Stimulated activated CD8-positive, alpha-beta memory T cell treated with anti-CD3 and anti-CD28 coated beads, Interleukin-4, amount 100 ng/mL, for 24 hours (primary cell): ENCODE data around the gene OTOF.

Source experiments
- DNase-seq: peaks from one replicate; pipeline ENCODE4 v3.0.0-alpha.2; 2020; ENCODE audit warnings: low read depth

Gene OTOF

GRCh38 chr2:26500406-26500805 lies 22.5 kb upstream of the OTOF start:
- no peak for DNase-seq

- DNase-seq: no peak
These were observed 17.9 kb upstream of the OTOF start for GRCh38 chr2:26495705-26496297.

- no peak for DNase-seq
These were observed 17.0 kb upstream of the OTOF start for GRCh38 chr2:26494891-26495290.

GRCh38 chr2:26494199-26494598 lies 16.3 kb upstream of the OTOF start:
- DNase-seq: no peak

DNA sequence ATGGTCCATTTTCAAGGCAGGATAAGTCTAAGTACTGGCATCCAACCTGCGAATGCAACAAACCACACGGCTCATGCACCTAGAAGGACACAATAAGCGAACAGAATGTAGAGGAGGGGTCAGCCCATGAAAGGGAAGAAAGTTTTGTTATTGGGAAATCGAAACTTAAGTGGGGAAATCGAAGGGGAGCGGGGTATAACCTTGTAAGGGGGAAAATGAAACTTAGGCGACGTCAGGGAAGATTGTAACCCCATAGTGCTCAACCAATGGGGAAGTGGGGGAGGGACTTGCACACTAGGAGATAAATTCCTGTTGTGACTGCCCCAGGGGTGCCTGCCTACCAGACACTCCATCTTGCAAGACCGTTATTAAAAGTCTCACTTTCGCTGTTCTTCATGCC lies 15.6 kb upstream of the OTOF start:
- no peak for DNase-seq

DNA sequence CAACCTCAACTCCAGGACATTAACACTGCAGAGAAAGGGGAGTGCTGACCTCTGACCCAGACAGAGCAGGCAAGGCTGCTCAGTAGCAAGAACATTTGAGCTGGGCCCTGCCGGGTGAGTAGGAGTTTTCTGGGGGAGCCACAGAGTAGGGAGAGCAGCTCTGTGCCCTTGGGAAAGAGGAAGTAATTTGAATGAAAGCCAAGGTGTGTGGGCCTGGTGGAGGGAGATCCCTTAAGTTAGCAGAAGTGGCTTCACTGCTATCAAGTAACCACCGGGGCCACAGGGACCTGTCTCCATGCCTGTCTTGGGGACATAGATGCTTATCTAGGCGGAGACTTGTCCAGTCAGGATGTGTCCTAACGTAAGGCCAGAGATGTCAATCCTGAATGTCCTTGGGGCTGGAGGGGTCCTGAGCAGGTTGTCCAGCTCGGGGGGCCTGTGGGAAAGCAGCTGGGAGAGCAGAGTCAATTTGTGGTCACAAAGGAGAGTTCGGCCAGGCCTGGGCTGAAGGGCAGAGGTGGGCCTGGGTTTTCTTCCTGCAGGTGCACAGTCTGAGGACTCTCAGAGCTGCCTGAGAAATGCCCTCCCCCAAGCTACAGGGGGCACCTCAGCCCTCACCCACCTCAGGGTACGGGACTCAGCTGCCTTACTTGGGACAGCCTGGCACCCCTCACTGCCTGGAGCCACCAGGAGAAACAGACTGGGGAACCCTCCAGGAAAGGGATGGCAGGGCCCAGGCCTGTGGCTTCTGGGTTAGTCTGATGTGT lies 15.0 kb upstream of the OTOF start:
- no peak for DNase-seq

DNA sequence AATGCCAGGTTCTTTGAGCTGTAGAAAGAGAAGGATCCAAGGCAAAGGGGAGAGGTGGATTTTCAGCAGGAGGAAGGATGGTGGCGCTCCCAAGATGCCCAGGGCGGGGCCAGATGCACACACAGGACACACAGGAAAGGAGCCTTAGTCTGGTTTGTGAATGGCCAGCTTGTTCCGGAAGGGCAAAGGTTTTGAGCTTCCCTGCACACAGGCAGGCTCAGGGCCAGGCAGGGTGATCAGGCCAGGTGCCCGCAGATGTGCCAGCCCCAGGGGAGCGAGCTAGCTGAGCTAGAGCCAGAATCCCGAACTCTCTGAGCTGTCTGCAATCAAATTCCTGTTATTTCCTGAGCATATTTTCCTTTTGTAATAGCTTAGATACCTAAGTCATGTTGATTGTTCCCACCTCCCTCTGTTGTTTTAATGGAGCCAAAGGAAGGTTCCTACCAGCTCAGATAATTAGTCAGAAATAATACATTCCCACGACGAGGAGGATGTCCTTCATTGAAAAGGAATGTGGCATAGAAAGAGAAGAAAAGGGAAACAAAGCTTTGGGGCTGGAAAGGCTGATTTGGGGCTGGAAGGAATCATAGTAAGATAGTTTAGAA lies 13.7 kb upstream of the OTOF start:
- DNase-seq: no peak

DNA sequence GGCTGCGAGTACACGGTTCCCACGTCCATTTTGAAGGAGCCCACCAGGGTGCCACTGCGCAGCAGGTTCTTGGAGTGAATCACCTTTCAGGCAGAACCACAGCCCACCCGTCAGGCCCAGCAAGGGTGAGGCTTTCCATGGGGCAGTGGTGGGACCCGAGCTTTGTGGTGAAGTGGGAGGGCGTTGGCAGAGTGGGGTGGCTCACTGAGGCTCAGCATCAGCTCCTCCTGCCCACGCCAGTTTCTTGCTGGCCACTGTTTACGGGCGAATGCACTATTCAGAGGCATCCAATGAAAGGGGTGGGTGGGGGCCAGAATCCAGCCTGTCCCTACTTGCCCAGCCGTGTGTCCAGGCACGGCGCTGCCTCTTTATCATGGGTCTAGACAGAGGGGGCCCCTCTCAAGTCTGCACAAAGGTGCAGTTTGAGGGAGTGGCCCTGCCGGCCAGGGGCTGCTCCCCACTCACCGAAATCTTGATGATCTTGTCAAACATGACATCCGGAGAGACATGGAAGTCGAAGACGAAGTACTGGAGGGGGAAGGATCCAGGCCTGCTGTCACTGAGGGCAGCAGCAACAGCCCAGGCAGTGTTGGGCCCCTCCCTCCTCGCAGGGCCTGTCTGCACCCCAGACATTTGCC lies 11.4 kb upstream of the OTOF start:
- no peak for DNase-seq

DNA sequence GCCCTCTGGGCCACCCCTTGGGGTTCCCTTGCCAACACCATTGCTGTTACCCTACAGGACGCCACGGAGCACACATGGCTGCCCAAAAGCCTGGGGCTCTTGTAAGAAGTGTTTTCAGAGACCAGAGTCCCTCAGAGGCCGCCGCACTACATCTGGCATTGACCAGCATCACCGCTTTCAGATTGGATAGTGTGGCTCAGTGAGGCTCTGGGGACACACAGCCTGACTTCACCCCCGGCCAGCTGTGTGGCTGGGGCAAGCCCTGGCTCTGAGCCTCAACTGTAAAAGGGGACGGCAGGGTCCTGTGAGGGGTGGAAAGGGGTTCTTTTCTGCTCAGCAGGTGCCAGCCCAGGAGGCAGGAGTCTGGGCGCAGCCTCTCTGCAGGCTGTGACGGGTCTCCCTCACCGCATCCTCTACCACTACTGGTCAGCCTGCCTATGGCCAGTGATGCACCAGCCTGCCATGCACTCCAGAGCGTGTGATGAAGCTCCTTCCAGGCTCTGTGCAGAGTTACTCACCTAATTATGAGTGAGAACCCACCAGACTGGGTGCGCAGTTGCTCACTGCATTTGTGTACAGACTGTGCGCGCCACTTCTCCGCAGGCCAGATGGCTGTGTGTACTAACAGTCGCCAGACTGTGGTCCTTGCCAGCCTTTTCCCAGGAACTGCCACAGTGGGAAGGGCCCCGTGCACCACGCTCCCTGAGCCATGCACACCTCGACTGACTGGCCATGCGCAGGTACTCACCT lies 10.7 kb upstream of the OTOF start:
- no peak for DNase-seq

GRCh38 chr2:26487192-26487591 lies 9.3 kb upstream of the OTOF start:
- DNase-seq: no peak

DNA sequence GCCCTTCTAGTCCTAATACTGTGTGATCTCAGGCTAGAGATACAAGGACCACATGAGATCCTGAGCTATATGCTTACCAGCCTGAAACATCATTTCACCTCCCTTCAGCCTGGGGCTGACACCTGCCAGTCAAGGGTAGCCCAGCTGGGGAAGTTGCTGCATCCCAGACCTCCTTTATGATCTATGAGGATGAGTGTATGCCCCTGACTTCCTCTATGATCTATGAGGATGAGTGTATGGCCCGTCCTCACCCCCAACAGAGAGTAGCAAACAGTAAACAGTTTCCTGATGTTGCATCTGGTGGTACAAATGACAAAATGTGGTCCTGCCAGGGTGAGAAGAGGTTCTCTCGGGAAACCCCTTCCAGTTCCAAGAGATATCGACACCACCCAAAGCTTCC lies 8.9 kb upstream of the OTOF start:
- no peak for DNase-seq

DNA sequence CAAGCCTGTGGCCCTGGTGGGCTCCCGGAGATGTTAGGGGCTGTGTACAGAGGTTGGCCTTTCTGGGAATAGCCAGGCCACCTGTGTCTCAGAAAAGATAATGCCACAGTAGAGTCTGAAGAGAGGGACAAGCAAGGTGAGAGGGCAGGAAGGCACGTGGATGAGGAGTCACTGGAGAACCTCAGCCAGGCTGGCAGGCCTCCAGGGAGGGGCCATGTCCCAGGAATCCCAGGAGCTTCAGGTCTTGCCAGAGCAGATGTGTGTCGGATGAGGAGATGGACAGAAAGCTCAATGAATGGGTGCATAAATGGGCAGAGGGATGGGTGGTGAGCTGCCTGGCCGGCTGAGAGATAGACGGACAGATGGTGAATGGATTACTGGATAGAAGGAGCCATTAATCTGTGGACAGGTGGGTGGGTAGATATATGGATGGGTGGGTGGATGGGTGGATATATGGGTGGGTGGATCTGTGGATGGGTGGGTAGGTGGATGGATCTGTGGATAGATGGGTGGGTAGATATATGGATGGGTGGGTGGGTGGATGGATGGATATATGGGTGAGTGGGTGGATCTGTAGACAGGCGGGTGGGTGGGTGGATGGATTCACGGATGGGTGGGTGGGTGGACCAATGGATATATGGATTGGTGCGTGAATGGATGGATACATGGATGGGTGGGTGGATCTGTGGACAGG lies 7.9 kb upstream of the OTOF start:
- no peak for DNase-seq

DNA sequence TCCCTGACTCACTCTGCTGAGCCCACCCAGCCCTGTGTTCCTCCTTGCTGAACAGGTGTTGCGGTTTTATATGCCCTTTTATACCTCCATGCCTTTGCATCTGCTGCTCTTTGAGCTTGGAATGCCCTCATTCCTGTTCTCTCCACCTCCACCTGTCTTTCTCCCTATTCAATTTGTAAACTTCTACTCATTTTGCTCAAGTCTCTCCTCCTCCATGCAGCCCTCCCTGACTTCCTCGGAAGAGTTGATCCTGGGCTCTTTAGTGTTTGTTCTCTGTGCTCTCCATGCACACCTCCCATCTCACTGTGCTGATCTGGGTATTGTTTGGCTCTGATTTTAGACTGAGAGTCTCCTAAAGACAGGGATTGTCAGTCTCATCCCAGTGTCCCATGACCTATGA lies 7.2 kb upstream of the OTOF start:
- DNase-seq: no peak

- no peak for DNase-seq
These were observed 6.7 kb upstream of the OTOF start for GRCh38 chr2:26484579-26484978.

DNA sequence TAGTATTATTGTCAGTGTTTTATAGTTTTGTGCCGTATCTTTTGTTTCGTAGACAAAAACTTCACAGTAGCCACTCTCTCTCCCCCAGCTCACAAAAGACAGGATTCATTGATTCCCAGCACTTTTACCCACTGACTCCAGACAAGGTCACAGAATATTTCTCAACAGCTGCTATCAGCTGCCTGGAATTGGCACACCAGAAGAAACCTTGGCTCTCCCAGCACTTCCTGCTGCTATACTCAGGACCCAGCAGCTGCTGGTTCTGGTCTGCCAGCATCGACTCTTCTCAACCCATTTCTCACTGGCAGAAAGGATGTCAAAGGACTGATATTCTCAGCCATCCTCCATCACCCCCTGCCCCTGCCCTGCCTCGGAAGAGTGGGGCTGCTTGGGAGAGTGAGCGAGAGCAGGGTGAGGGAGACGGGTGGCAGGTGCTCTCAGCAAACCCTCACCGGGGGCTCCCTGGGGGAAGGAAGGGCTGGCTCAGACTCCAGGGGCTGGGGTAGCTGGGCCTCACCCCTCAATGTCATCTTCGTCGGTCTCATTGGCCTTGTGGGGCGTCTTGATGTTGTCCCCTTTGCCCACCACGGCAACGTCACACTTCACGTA lies 6.1 kb upstream of the OTOF start:
- no peak for DNase-seq

GRCh38 chr2:26483516-26483915 lies 5.6 kb upstream of the OTOF start:
- DNase-seq: no peak

GRCh38 chr2:26483027-26483326 lies 5.1 kb upstream of the OTOF start:
- DNase-seq: no peak

GRCh38 chr2:26482211-26483026 lies 4.5 kb upstream of the OTOF start:
- DNase-seq: no peak

DNA sequence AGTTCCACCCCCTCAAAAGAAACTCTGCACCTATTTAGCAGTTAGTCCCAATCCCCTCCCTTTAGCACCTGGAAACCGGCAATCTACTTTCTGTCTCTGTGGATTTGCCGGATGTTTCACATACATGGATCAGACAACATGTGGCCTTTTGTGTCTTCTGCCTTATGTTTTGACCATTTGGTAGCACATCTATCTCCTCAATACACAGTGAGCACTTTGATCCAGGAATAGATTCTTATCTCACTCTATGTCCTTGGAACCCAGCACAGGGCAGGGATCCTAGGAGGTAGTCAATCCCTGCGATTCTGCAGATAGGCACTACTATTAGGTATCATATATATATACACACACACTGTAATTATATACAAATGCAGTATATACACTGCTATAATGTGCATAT lies 3.8 kb upstream of the OTOF start:
- no peak for DNase-seq

- no peak for DNase-seq
These were observed 2.9 kb upstream of the OTOF start for GRCh38 chr2:26480566-26481423.
